Measurements from ENCODE around the gene CDA. TPM values are rescaled to one million over a fixed set of nuclear protein-coding genes. Genes with fewer than 3 reads are reported as not detected.

The CDA gene
- polyA plus RNA-seq, 1 of the 3 experiments (the other 2 are of a cell fraction): 0.12 TPM

DNA sequence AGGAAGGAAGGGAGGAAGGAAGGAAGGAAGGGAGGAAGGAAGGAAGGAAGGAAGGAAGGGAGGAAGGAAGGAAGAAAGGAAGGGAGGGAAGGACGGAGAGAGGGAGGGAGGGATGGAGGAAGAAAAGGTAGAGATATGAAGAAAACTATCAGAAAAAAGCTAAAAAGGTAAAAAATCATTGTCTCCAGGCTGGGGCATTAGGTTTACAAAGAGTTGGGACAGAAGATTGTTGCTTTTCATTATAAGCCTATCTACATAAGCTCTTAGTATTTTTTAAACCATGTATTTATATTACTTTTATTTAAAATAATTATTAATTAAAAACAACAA, 37.2 kb downstream of the CDA start:
- no peaks in the 10 kb centered on the region for H3K9me2 ChIP-seq
- no peak for TF ChIP-seq JUND (IDR thresholded peaks at IDR 0.05)
- TF ChIP-seq NFIC (IDR thresholded peaks at IDR 0.05; ENCODE audit: borderline replicate concordance): no peak
- TF ChIP-seq CHD2 (IDR thresholded peaks at IDR 0.05; ENCODE audit: low read length, partially characterized antibody): no peak
- TF ChIP-seq FOSL2 (IDR thresholded peaks at IDR 0.05; ENCODE audit: borderline replicate concordance, low read depth): no peak
- TF ChIP-seq, protein P1, sequence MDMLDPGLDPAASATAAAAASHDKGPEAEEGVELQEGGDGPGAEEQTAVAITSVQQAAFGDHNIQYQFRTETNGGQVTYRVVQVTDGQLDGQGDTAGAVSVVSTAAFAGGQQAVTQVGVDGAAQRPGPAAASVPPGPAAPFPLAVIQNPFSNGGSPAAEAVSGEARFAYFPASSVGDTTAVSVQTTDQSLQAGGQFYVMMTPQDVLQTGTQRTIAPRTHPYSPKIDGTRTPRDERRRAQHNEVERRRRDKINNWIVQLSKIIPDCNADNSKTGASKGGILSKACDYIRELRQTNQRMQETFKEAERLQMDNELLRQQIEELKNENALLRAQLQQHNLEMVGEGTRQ (IDR thresholded peaks at IDR 0.05; ENCODE audit: borderline replicate concordance, low read depth, low read length): no peak
- no peak for TF ChIP-seq EP300 (IDR thresholded peaks at IDR 0.05; ENCODE audit: borderline replicate concordance in 1 of 2, low read depth in 1 of 2, low read length in 1 of 2)
- TF ChIP-seq, protein P2, sequence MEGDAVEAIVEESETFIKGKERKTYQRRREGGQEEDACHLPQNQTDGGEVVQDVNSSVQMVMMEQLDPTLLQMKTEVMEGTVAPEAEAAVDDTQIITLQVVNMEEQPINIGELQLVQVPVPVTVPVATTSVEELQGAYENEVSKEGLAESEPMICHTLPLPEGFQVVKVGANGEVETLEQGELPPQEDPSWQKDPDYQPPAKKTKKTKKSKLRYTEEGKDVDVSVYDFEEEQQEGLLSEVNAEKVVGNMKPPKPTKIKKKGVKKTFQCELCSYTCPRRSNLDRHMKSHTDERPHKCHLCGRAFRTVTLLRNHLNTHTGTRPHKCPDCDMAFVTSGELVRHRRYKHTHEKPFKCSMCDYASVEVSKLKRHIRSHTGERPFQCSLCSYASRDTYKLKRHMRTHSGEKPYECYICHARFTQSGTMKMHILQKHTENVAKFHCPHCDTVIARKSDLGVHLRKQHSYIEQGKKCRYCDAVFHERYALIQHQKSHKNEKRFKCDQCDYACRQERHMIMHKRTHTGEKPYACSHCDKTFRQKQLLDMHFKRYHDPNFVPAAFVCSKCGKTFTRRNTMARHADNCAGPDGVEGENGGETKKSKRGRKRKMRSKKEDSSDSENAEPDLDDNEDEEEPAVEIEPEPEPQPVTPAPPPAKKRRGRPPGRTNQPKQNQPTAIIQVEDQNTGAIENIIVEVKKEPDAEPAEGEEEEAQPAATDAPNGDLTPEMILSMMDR (IDR thresholded peaks at IDR 0.05): no peak
- no peak for TF ChIP-seq YY1 (IDR thresholded peaks at IDR 0.05; ENCODE audit: low read depth)
- TF ChIP-seq GABPA (IDR thresholded peaks at IDR 0.05; ENCODE audit: low read depth): no peak
- TF ChIP-seq FOXJ3 (CRISPR knock-in tag; IDR thresholded peaks at IDR 0.05): no peak
- no peak for TF ChIP-seq TAF1 (IDR thresholded peaks at IDR 0.05; ENCODE audit: borderline replicate concordance, low read depth, low read length)
- no peak for TF ChIP-seq TCF12 (IDR thresholded peaks at IDR 0.05)
- TF ChIP-seq RFX5 (IDR thresholded peaks at IDR 0.05; ENCODE audit: low read length): no peak
- no peak for TF ChIP-seq POLR2AphosphoS5 (IDR thresholded peaks at IDR 0.05; ENCODE audit: low read depth, low read length)
- TF ChIP-seq, protein P3, sequence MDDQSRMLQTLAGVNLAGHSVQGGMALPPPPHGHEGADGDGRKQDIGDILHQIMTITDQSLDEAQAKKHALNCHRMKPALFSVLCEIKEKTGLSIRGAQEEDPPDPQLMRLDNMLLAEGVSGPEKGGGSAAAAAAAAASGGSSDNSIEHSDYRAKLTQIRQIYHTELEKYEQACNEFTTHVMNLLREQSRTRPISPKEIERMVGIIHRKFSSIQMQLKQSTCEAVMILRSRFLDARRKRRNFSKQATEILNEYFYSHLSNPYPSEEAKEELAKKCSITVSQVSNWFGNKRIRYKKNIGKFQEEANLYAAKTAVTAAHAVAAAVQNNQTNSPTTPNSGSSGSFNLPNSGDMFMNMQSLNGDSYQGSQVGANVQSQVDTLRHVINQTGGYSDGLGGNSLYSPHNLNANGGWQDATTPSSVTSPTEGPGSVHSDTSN (IDR thresholded peaks at IDR 0.05): no peak
- no peak for TF ChIP-seq EZH2phosphoT487 (IDR thresholded peaks at IDR 0.05; ENCODE audit: borderline replicate concordance, low read depth)
- TF ChIP-seq, protein P4, sequence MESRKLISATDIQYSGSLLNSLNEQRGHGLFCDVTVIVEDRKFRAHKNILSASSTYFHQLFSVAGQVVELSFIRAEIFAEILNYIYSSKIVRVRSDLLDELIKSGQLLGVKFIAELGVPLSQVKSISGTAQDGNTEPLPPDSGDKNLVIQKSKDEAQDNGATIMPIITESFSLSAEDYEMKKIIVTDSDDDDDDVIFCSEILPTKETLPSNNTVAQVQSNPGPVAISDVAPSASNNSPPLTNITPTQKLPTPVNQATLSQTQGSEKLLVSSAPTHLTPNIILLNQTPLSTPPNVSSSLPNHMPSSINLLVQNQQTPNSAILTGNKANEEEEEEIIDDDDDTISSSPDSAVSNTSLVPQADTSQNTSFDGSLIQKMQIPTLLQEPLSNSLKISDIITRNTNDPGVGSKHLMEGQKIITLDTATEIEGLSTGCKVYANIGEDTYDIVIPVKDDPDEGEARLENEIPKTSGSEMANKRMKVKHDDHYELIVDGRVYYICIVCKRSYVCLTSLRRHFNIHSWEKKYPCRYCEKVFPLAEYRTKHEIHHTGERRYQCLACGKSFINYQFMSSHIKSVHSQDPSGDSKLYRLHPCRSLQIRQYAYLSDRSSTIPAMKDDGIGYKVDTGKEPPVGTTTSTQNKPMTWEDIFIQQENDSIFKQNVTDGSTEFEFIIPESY (IDR thresholded peaks at IDR 0.05; ENCODE audit: borderline replicate concordance, low read depth): no peak
- no peak for TF ChIP-seq RAD21 (IDR thresholded peaks at IDR 0.05; ENCODE audit: low read length)
- no peak for TF ChIP-seq RCOR1 (IDR thresholded peaks at IDR 0.05; ENCODE audit: low read length)
- TF ChIP-seq RXRA (IDR thresholded peaks at IDR 0.05; ENCODE audit: borderline replicate concordance, low read depth): no peak
- H2AFZ ChIP-seq (ENCODE audit: low read depth): no peak overlapping the region
- H3K27me3 ChIP-seq (ENCODE audit: insufficient read depth): no peaks in the 10 kb centered on the region
- no peaks in the 10 kb centered on the region; a peak in 1 of 4 replicates for H3K4me1 ChIP-seq (ENCODE audit: control insufficient read depth in 1 of 2, insufficient read depth in 2 of 2, low read depth in 1 of 2, low read length in 1 of 2)
- H3F3A ChIP-seq (replicated peaks; ENCODE audit: insufficient read depth): no peaks in the 10 kb centered on the region
- no peak overlapping the region for H3K9ac ChIP-seq
- 79% methylated on average over 1 of the region's 1 CpG for WGBS (ENCODE audit: low lambda C conversion rate)
- no peaks in the 10 kb centered on the region for H3K36me3 ChIP-seq (replicated peaks in 1 of 2; ENCODE audit: control insufficient read depth in 1 of 2, insufficient read depth in 2 of 2, low read length in 1 of 2)
- no peaks in the 10 kb centered on the region for H4K20me1 ChIP-seq (ENCODE audit: insufficient read depth)
- ChIA-PET POLR2A (no interaction called here), CTCF (no interaction called here)
- no peaks in the 10 kb centered on the region for H3K9me3 ChIP-seq
- no peaks in the 10 kb centered on the region for H3K79me2 ChIP-seq (ENCODE audit: insufficient read depth)
- no peak overlapping the region for H3K4me2 ChIP-seq
- H3K4me3 ChIP-seq (ENCODE audit: low read depth in 2 of 2, low read length in 1 of 2): no peak overlapping the region
- H3K27ac ChIP-seq (ENCODE audit: low read depth in 2 of 2, low read length in 1 of 2): no peak overlapping the region
- no peak for DNase-seq
